Measurements from ENCODE around the gene VGF.
"Not testable (repeated sequence)": the region's sequence is repeated elsewhere in the genome, so short reads cannot be mapped to it uniquely, and the experiment has no call there.

VGF gene

DNA sequence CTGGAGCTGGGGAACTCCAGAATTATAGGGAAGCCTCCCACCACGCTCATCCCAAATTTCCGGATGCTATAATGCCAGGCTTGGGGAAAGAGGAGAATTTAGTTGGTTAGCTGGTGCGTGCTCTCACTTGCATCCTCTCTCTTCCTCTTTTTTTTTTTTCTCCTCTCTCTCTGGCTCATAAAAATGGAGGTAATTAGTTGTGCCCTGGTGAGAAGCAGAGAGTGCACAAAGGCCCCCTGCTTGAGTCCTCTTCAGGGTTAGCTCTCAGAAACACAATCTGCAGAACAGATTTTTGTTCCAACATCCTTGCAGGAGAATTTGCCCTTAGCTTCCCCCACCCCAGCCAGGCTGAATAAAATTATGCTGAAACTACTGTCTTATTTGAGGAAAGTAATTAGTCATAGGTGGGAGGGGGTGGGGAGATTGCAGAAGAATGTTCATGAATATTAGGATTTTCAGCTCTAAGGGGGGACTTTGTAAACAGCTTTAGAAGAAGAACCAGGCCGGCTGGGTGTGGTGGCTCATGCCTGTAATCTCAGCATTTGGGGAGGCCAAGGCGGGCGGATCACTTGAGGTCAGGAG is 30.9 kb downstream of the VGF start:
- no peak for DNase-seq

- no peak for DNase-seq
These were observed 31.6 kb downstream of the VGF start for GRCh38 chr7:101133621-101134398.

GRCh38 chr7:101132626-101133600 is 32.5 kb downstream of the VGF start:
- not testable (repeated sequence) for DNase-seq

- no peak for DNase-seq
These were observed 35.7 kb downstream of the VGF start for GRCh38 chr7:101129603-101130117.

DNA sequence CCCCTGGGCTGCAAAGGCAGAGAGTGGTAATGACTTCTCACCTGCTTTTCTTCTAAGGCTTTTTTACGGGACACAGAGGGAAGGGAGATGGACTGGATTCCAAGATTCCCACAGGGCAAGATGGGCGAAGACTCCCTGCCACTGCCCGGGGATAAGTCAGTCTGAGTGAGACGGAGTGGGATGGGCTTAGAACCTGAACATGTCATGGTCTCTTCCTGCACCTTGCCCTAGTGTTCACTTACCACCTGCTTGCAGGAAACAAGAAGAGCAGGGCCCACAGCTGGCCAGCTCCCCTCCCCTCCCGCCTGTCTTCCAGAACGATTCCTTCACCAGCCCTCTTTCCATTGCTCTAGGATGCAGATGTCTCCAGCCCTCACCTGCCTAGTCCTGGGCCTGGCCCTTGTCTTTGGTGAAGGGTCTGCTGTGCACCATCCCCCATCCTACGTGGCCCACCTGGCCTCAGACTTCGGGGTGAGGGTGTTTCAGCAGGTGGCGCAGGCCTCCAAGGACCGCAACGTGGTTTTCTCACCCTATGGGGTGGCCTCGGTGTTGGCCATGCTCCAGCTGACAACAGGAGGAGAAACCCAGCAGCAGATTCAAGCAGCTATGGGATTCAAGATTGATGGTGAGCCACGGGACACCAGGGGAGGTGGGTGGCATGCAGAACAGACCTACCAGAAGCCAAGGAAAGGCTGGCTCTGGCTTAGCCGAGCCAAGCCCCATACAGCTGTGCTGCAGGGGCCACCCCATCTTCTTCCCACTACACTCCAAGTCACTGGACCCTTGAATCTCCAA is 37.1 kb downstream of the VGF start:
- no peak for DNase-seq

- DNase-seq: no peak
These were observed 37.8 kb downstream of the VGF start for GRCh38 chr7:101127460-101128039.

DNA sequence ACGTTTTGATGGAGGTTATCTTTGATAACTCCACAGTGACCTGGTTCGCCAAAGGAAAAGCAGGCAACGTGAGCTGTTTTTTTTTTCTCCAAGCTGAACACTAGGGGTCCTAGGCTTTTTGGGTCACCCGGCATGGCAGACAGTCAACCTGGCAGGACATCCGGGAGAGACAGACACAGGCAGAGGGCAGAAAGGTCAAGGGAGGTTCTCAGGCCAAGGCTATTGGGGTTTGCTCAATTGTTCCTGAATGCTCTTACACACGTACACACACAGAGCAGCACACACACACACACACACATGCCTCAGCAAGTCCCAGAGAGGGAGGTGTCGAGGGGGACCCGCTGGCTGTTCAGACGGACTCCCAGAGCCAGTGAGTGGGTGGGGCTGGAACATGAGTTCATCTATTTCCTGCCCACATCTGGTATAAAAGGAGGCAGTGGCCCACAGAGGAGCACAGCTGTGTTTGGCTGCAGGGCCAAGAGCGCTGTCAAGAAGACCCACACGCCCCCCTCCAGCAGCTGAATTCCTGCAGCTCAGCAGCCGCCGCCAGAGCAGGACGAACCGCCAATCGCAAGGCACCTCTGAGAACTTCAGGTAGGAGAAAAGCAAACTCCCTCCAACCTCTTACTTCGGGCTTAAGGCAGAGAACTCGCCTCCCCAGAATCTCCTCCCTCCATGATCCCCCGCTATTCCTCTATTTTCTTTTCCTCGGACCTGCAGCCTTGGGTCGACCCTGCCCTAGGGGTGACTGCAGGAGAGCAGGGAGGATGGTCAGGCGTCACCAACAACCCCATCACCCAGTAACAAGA is 38.5 kb downstream of the VGF start, which contains the start of gene SERPINE1:
Gene SERPINE1 (plus strand): TSS at position 454 of the 809 bp plus-strand sequence. CDS start 1,290 bp downstream, outside the sequence.
- peak; percentile 21 to 22 for DNase-seq

DNA sequence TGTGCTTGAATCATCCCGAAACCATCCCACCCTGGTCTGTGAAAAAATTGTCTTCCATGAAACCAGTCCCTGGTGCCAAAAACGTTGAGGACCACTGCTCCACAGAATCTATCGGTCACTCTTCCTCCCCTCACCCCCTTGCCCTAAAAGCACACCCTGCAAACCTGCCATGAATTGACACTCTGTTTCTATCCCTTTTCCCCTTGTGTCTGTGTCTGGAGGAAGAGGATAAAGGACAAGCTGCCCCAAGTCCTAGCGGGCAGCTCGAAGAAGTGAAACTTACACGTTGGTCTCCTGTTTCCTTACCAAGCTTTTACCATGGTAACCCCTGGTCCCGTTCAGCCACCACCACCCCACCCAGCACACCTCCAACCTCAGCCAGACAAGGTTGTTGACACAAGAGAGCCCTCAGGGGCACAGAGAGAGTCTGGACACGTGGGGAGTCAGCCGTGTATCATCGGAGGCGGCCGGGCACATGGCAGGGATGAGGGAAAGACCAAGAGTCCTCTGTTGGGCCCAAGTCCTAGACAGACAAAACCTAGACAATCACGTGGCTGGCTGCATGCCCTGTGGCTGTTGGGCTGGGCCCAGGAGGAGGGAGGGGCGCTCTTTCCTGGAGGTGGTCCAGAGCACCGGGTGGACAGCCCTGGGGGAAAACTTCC is 39.2 kb downstream of the VGF start:
- no peak for DNase-seq

- no peak for DNase-seq
These were observed 40.9 kb downstream of the VGF start for GRCh38 chr7:101124376-101125056.

DNA sequence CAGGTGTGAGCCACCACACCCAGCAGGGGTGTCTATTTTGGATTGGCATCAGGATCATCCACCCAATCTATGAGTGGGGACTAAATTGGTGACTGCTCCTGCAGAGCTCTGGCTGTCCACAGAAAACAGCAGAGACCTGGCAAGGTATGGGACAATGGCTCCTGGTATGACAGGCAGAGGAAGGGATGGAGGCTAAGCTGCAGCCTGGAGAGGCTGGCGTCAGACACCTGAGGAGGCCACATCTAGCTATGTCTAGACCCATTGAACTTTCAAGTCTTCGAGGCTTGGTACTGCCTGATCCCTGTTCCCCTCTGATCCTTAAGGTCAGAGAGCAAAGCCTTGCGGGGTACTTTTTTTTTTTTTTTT is 41.7 kb downstream of the VGF start:
- no peak for DNase-seq

- DNase-seq: no peak
These were observed 42.3 kb downstream of the VGF start for GRCh38 chr7:101122933-101123702.

- DNase-seq: no peak
These were observed 43.1 kb downstream of the VGF start for GRCh38 chr7:101121991-101122932.

DNA sequence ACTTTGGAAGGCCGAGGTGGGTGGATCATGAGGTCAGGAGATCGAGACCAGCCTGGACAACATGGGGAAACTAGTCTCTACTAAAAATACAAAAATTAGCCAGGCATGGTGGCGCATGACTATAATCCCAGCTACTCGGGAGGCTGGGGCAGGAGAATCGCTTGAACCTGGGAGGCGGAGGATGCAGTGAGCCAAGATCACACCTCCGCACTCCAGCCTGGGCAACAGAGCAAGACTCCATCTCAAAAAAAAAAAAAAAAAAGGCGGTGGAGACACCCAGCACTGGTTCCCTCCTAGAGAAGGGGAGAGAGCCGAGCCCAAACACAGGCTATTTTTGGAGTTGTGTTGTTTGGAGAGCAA is 43.8 kb downstream of the VGF start:
- DNase-seq: not testable (repeated sequence)

- DNase-seq: no peak
These were observed 45.1 kb downstream of the VGF start for GRCh38 chr7:101120315-101120714.

DNA sequence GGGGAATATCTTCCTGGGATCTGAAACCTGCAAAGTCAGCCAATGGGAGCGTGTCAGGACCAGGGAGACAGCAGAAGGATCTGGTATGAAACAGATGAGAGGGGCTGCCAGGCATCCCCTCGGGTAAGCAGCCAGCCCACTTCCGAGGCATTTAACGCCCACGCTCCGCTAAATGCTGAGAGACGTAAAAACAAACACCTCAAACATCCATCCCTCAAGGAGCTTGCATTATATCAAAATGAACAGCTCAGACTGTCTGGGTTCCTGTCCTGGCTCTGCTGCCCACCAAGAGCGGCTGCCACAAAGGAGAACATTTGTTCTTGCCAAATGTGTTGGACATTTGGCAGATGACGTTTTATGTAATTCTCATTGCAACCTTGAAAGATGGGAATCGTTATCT is 45.5 kb downstream of the VGF start:
- DNase-seq: no peak

DNA sequence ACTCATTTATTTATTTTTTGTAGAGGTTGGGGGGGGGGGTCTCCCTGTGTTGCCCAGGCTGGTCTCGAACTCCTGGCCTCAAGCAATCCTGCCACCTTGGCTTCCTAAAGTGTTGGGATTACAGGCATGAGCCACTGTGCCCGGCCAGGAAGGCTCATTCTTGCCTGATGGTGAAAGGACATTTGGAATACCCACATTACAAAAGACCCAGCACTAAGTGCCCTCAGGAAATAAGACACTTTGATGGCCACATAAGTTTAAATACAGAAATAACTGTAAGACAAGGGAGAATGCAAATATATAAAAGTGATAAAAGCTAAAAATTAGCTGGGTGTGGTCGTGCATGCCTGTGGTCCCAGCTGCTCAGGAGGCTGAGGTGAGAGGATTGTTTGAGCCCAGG is 46.5 kb downstream of the VGF start:
- no peak for DNase-seq

GRCh38 chr7:101116898-101117297 is 48.5 kb downstream of the VGF start:
- DNase-seq: no peak

GRCh38 chr7:101115215-101115614 is 50.2 kb downstream of the VGF start:
- no peak for DNase-seq

Data from stimulated activated CD4-positive, alpha-beta T cell treated with anti-CD3 and anti-CD28 coated beads, Interleukin-2, amount 100 ng/mL, for 48 hours (primary cell).